Stimulated activated CD8-positive, alpha-beta memory T cell treated with anti-CD3 and anti-CD28 coated beads, Interleukin-2, amount 100 ng/mL, for 1 hour (primary cell): ENCODE results near the gene TINCR.
"Not testable (repeated sequence)": the region's sequence is repeated elsewhere in the genome, so short reads cannot be mapped to it uniquely, and the experiment has no call there.

Source experiments
- DNase-seq, 2 donors: peaks; one replicate each; pipeline ENCODE4 v3.0.0-alpha.2; 2020; ENCODE audit warnings: low read depth in 2 of 2

TINCR gene

DNA sequence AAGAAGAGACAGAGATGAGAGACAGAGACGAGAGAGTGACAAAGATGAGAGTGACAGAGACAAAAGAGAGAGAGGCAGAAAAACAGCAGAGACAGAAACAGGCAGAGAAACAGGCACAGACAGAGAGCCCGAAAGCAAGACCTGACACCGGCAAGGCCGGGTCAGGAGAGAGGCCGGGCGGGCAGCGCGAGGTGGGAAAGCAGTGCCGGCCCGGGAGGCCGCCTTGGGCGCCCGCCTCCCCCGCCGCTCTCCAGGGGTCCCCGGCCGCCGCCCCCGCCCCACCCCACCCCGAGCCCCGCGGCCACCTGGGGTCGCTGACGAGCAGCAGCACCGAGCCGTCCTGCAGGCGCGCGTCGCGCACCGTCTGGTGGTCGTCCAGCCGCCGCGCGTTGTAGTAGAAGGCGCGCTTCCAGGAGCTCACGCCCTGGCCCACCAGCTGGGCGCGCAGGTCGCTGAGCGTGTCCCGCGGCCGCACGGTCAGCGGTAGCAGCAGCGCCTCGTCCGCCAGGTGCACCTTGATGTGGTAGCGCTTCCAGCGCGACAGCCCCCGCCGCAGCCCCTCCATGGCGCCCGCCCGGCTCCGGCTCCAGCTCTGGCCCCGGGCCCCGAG, at the start of gene TINCR:
Gene TINCR (minus strand): TSS at position 594 of the 610 bp plus-strand sequence.
- no peak for DNase-seq

DNA sequence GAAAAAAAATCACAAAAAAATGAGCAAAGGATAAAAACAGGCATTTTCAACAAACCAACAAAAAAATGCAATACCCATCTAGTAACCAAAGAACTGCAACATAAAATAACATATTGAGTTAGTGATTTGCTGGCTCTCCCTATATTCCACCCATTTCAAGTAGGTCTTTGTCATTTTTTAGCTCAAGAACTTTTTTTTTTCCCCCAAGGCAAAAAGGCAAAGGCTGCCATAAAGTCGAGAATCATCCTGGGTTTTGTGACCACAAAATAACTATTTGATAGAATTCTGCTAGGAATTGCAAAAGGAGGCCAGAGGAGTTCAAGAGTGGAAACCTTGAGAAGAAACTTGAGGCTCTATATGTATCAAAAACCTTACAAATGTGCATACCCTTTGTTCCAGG, 49.3 kb upstream of the TINCR start:
- no peak for DNase-seq

DNA sequence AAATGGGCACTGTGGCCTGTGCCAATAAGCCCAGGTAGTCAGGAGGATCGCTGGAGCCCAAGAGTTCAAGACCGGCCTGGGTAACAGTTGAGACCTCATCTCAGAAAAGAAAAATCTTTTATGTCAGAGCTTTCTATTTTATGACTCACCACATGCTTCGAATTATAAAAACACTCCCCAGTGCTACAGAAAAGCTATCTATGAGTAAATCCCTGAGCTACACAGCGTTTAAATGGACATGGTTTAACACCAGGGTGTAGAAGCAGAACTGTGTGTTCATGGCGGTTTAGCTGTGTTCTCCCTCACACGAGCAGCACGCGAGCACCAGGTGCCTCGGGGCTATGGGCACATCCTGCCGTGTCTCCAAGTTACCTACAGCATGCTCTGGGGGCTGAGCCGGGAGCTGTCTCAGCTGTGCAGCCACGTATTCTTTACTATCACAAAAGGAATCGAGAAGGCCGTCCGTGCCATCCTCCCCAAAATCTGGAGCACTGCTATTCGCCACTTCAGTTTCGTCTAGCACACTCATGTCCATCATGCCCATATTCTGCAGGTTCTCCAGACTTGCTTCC, 48.1 kb upstream of the TINCR start:
- no peak for DNase-seq

DNA sequence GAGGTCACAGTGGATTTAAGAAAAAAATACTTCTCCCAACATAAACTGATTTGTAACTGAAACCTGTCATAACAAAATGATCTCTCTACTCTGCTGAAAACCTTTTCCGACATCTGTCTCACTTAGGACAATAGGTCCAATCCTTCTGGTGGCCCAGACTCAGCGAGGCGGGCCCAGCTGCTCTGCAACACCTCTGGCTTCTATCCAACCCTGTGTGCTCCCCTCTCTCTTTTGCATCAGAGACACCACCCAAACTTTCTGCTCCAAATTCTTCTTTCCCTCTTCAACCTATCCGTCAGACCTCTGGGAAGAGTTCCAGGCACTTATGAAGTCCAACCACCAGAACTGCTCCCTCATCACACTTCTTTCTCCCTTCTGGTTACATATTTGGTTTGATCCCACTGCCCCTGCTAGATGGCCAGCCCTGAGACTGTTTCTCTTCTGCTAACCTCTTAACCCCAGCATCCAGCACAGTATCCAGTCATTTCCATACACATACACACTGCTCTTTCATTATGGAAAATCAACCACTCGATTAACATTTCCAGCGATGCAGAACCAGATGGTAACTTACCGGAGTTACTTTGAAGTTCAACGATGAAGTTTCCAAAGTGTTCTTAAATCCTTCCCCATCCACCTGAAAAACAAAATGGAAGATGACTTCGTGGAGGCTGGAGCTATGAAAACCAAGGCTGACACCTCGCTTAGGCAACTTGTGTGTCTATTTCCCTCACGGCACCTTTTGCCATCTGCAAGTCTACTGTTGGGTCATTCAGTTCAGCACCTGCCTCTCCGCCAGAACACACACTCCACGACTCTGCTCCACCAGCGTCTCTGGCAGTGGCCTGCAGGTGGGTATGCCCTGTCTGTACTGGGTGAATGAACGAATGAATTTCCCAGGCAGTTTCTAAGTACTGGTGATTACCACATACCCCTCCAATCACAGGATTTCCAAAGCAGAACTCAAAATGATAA, 45.4 kb upstream of the TINCR start:
- DNase-seq, result no peak

DNA sequence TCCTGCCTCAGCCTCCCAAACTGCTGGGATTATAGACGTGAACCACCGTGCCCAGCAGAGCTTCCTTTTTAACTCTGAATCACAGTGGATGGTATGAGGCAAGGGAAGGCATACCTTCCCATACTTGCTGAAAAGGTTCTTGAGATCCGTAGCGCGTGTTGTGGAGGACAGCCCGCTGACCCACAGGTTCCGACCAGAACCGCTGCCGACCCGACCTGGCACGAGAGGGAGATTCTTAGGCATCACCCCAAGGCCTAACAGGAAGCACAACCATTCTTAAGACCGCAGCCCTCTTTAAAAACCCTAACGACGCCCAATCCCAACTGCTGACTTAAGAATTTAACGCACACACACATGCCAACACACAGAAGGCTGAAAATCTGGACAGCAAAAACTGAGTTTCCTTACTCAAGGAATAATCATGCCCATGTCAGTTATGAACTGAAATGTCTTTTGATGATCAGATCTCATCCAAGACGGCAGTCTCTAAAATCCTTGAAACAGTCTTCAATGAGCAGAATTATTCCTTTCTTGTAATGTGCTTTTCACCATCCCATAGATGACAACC, 42.2 kb upstream of the TINCR start:
- no peak for DNase-seq

DNA sequence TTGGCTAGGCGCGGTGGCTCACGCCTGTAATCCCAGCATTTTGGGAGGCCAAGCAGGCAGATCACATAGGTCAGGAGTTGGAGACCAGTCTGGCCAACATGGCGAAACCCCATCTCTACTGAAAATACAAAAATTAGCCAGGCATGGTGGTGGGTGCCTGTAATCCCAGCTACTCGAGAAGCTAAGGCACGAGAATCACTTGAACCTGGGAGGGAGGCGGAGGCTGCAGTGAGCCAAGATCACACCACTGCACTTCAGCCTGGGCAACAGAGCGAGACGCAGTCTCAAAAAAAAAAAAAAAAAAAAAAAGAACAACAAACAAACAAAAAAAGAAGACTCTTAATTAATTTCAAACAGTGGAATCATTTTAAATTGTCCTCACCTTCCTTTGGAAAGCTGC, 41.0 kb upstream of the TINCR start:
- not testable (repeated sequence) for DNase-seq

DNA sequence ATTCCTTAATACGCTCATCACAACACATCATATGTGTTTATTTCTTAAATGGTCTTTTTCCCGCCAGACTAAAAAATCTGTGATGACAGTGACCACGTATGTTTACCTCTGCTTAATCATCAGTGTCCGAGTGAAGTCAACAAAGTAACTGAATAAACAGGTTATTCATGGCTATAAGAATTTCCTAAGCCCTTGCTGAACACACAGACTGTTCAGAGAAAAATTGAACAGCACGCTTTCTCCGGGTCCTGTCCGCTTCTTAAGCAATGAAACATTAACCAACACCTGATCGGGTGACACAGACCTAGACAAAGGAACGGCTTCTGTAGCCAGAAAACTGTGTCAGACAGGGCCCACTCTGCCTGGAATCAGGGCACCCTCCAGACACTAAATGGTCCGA, 40.5 kb upstream of the TINCR start:
- no peak for DNase-seq

DNA sequence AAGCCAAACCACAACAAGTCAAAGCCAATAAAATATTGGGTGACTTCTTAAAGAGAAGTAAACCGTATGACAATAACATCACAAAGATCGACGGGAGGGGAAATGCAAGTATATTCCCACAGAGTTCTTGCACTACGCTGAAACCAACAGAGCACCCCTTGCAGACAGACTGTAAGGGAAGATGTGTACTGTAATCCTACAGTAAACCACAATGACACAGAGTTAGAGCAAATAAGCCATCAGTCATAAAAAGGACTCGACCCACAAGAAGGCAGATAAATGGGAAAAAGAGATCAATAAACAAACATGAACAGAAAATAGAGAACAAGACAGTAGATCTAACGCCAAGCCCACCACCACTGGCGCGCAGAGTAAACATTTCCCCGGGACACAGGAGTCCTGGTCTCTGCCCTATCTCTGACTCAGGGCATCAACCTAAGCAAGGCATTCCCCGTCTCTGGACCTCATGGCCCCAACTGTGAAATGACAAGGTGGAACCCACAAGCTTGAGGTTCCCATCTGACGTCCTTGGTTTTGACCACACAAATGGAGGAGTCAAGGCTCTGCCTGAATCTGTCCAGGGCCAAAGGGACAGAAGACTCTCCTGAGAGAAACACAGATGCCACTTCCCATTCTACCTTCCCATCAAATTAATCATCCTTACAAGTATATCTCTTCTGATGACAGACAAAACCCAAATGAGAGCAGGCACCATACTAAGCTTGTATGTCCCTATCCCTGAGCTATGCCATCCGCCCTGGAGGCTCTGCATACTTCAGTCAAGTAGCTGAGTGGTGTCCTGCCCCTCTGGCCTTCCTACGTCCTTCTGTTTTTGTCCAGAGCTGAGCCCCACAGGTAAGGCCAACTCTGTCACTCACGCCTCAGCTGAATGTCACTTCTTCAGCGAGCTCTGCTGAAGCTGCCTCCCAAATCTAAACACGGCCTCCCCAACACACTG, 39.8 kb upstream of the TINCR start:
- no peak for DNase-seq

DNA sequence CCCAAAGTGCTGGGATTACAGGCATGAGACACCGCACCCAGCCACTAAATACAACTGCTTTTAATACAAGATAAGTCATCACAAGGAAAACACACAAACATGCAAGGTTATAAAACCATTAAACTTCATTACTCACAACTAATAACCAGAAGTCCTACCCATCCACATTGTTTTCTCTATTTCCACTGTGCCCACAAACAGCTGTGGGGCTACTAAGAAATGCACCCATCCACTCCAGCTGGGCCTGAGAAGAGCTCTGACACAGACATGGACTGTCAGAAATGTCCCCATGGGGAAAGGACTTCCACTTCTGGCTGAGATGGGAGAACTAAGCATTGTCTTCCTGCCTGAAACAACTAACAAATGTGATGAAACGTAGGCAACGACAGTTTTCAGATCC, 37.6 kb upstream of the TINCR start:
- DNase-seq, result no peak

DNA sequence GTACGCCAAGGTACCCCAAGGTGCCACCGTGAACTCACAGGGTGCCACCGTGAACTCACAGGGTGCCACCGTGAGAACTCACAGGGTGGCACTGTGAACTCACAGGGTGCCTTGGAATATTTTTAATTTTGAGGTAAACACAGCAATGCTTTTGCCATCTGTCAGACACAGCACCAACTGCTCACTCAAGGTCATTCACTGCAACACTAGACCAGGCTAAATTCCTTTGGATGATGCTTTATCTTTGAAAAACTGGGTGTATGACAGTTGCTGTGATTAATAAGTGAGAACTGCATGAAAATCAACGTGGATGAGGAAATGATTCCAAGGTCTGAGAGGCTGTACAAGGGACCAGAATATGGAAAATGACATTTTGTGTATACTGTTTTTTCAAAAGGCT, 35.9 kb upstream of the TINCR start:
- DNase-seq, result no peak

DNA sequence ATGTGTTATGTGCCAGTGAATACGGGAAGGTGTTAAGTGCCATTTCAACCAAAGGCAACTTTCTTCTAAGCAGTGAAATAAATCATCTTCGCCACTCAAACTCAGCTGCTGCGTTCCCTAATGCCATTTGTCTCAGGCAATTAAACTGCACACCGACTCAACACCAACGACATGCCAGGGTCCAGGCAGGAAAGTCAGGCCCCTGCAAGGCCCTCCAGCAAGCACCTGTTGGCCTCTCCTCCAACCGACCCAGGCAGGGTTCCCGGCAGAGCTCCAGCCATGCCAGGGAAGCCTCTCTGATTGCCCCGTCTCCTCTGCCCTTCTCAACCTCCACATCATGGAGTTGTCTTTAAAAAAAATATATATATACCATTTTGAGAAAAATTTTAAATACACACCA, 33.0 kb upstream of the TINCR start:
- no peak for DNase-seq

DNA sequence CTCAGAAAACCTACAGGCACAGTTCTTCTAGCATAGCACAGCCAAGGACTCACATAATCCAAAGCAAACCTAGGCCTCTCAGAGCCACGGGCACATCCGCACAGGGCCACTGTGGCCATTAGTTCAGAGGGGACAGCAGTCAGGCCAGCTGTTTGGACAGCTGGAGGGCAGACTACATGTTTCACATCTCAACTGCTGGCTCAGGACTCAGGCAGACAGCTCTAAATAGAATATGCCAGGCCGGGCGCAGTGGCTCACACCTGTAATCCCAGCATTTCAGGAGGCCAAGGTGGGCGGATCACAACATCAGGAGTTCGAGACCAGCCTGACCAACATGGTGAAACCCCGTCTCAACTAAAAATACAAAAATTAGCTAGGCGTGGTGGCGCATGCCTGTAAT, 28.0 kb upstream of the TINCR start:
- no peak for DNase-seq

DNA sequence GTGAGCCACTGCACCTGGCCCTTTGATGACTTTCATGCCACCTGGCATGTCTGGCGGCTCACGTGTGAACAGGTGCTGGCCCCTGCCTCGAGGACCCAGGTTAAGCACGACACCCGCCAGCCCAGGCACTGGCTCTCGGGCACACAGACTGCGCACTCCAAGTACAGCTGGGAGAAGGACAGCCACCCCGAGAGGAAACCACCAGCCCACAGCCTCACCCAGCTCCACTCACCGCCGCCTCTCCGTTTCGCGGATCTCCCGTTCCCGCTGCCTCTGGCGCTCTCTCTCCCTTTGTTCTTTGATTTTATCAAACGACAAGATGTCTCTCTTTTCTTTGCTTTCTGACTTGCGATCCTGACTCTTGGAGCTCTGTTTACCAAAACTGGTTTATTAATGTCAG, 27.4 kb upstream of the TINCR start:
- no peak for DNase-seq

DNA sequence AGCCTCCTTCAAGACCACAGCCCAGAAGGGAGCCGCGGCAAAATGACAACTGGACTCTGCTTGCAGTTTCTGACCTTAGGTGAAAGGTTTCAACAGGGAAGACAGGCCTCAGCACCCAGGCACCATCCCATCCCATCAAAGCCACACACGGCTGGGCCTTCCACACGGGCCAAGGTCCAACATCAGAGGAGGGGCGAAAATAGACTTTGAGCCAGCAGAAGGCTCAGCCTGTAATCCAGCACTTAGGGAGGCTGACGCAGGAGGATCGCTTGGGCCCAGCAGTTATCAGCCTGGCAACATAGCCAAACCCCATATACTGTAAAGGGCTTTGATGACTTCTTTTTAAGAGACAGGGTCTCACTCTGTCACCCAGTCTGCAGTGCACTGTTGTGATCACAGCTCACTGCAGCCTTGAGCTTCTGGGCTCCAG, 26.8 kb upstream of the TINCR start:
- no peak for DNase-seq

DNA sequence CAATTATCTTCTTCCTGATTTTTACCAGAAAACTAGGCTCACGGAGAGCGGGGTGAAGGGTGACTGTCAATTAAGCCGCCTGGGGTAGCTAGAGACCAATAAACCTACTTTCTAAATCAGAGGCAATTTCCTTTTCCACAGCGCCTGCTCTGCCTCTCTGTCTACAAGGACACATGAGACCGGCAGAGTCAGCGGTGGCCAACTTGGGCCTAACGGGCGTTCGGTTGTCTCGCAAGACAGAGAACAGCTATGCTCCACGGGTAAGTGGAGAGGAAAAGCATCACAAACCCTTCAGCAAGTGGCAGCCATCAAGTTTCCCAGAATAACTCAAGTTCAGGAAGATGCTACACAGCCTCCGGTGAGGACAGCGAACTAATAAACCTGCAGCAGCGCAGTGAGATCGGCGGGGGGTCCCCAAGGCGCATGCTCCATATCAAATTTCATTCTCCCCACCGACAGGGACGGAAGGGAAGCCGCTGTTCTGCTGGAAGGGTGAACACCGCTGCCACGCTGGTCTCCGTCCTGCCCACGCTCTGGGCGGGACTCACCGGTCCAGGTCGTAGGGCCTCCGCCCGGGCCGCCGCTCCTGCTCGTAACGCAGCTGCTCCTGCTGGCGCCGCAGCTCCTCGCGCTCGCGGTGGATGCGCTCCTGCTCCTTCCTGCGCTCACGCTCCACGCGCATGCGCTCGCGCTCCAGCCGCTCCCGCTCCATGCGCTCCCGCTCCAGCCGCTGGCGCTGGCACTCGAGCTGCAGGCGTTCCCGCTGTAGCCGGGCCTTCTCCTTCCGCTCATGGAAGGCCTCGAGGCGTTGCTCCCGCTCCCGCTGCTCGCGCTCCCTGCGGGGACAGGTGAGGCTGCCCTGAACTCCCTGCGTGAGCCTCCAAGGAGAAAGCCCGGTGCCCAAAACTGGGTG, 25.8 kb upstream of the TINCR start:
- no peak for DNase-seq

DNA sequence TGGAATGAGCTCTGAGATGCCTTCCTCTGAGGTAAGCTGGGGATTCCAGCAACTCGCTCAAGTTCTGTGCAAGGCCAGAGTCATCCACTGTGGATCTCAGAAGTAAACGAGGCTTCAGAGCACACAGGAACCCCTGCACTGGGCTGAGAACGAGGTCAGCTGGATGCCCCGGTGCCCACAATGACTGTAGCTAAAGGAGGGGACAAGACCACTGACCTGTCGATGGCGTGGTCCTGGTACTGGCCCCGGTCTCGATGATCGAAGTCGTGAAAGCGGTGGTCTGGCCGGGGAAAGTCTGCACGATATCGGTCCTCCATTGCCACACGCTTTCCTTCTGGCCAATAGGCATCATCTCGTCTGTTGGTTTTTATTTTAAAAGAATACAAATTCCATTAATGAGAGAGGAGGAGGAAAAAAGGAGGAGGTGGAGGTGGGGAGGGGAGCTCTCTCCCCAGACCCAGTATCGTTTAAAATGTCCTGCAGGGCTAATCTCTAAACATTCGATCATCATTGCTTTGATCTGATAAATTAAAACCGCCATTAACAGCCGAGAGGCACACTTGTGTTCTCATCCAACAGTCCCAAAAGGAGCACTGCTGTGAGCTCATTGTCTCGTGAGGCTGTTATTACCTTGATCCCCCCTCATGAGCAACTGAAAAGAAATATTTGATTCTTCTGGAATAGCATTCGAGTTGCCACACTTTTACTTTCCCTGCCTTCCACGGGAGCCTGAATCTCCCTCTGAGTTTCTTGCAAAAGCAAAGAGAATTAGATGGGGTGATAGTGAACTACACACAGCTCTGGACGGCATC, 25.0 kb upstream of the TINCR start:
- no peak for DNase-seq

DNA sequence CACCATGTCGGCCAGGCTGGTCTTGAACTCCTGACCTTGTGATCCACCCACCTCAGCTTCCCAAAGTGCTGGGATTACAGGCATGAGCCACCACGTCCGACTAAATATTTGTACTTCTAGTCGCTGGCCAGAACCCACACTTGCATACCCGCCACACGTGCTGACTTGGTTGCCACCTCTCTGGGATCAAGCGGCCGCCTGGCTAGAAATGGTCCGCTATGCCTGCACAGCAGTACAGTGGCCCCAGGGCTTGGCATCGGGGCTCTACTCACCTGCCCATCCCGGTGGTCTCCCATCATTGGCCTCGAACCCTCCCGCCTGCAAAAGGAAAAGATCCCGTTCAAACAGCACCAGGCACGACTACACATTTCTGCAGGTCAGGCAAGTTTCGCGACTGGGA, 23.7 kb upstream of the TINCR start:
- DNase-seq, result no peak

DNA sequence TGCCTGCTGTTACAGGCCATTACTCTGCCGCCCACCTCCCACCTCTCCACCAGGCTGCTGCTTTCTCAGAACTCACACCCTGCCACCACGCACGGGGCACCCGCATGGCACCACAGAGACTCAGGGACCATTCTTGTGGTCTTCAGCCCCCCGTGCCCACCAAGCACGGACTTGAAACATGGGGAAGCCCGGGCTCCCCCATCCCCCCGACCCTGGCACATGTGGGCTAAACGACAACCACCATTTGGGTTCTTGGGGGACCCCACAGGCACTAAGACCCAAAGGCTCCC, 23.1 kb upstream of the TINCR start:
- no peak for DNase-seq

DNA sequence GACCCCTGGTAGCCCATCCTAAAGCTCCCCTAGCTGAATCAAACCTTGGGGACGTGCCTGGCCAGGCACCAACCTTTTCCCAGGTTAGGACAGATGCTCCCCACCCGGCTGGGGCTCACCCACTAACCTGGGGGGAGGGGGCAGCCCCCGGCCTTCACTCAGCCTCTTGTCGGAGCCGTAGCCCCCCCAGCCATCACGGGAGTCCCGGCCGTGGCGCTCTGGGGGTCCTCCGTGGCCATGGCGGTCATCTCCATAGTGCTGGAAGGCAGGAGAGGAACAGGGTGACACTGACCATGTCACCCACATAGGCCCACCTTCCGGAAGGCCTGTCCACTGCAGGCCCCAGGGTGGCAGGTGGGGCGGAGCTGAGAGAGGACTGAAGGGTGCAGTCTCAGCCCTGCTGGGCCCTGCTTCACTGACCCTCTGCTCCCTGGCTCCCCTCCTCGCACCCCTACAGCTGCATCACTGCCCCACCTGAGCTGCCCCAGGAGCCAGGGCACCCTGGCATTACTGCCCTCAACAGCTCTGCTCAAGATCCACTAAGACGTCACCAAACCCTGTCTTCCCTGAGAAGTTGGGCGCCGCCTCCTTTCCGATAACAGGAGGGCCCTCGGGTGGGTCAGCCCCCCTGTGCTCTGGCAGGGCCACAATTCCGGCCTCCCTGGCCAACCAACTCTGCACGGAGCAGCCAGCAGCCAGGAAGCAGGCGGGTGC, 22.6 kb upstream of the TINCR start:
- DNase-seq, result no peak
